CD14-positive monocyte (primary cell): ENCODE measurements around the gene LAMP2. TPM values are rescaled to one million over a fixed set of nuclear protein-coding genes. Genes with fewer than 3 reads are reported as not detected.

Experiments
- DNase-seq, 3 donors: peaks; one replicate each; pipeline ENCODE4 v3.0.0-alpha.2; 2011 to 2022
- H2AFZ ChIP-seq: 2 replicates; pipeline ENCODE4 v1.6.0; 2012; ENCODE audit warnings: mild to moderate bottlenecking, low read depth, low read length, inconsistent platforms; ENCODE audit not compliant: insufficient read depth, poor library complexity, severe bottlenecking
- H3K27ac ChIP-seq, 2 donors: 1 replicate in 1 of 2; 2 replicates in 1 of 2; pipeline ENCODE4 v1.5.1; 2012 to 2013; ENCODE audit warnings: low read length in 2 of 2, control low read depth in 1 of 2, inconsistent platforms in 1 of 2, low read depth in 1 of 2, mild to moderate bottlenecking in 1 of 2
- H3K27me3 ChIP-seq, 2 donors: one replicate each; pipeline versions ENCODE4 v1.6.0 to v1.6.1; 2011 to 2013; ENCODE audit warnings: low read length in 2 of 2; ENCODE audit not compliant: control insufficient read depth in 2 of 2, insufficient read depth in 2 of 2
- H3K36me3 ChIP-seq, 2 donors: replicated peaks in 1 of 2; 1 replicate in 1 of 2; 2 replicates in 1 of 2; pipeline versions ENCODE4 v1.5.1 to v1.6.1; 2012 to 2013; ENCODE audit warnings: low read length in 2 of 2, control low read depth in 1 of 2, inconsistent platforms in 1 of 2, mild to moderate bottlenecking in 1 of 2; ENCODE audit not compliant: insufficient read depth in 2 of 2, control insufficient read depth in 1 of 2
- H3K4me1 ChIP-seq, 2 donors: 1 replicate in 1 of 2; 2 replicates in 1 of 2; pipeline versions ENCODE4 v1.5.1 to v1.6.1; 2012 to 2013; ENCODE audit warnings: low read length in 2 of 2, control low read depth in 1 of 2, inconsistent platforms in 1 of 2, mild to moderate bottlenecking in 1 of 2, moderate library complexity in 1 of 2; ENCODE audit not compliant: insufficient read depth in 2 of 2, control insufficient read depth in 1 of 2
- H3K4me2 ChIP-seq: replicated peaks from 2 replicates; pipeline ENCODE3; 2012; ENCODE audit warnings: low read length, moderate library complexity, mild to moderate bottlenecking; ENCODE audit not compliant: poor library complexity, severe bottlenecking; ENCODE audit errors: extremely low read depth
- H3K4me3 ChIP-seq, 3 experiments: fragments of 200-600 bp in 1 of 3; sonication (generic) in 1 of 3; replicated peaks in 1 of 3; 1 replicate in 2 of 3; 2 replicates in 1 of 3; pipeline ENCODE4 v1.5.1; 2011 to 2013; ENCODE audit warnings: low read length in 3 of 3, mild to moderate bottlenecking in 3 of 3, control low read depth in 2 of 3, low read depth in 2 of 3, inconsistent platforms in 1 of 3, moderate library complexity in 1 of 3
- H3K79me2 ChIP-seq: 2 replicates; pipeline ENCODE4 v1.6.0; 2012; ENCODE audit warnings: mild to moderate bottlenecking, control low read depth, inconsistent platforms, low read length, moderate library complexity; ENCODE audit not compliant: insufficient read depth
- H3K9ac ChIP-seq: 2 replicates; pipeline ENCODE4 v1.6.0; 2017; ENCODE audit warnings: low read length, mild to moderate bottlenecking; ENCODE audit not compliant: insufficient read depth, poor library complexity, severe bottlenecking
- H3K9me3 ChIP-seq, 2 donors: replicated peaks in 1 of 2; 1 replicate in 1 of 2; 2 replicates in 1 of 2; pipeline versions ENCODE4 v1.5.1 to v1.6.1; 2012 to 2013; ENCODE audit warnings: low read length in 2 of 2, control low read depth in 1 of 2; ENCODE audit not compliant: control insufficient read depth in 1 of 2, insufficient read depth in 1 of 2
- H4K20me1 ChIP-seq: 2 replicates; pipeline ENCODE4 v1.6.0; 2012; ENCODE audit warnings: mild to moderate bottlenecking, low read length, control low read depth, moderate library complexity; ENCODE audit not compliant: insufficient read depth
- H3K27ac Mint-ChIP-seq, 7 donors: one replicate each; pipeline ENCODE4 v1.8.0; 2020; ENCODE audit warnings: mild to moderate bottlenecking in 7 of 7, mixed read lengths in 7 of 7, moderate library complexity in 6 of 7, inconsistent platforms in 2 of 7
- H3K27me3 Mint-ChIP-seq, 3 donors: one replicate each; pipeline ENCODE4 v1.8.0; 2021 to 2022; ENCODE audit warnings: low read depth in 3 of 3, mild to moderate bottlenecking in 3 of 3, mixed read lengths in 3 of 3, moderate library complexity in 3 of 3, inconsistent platforms in 1 of 3
- H3K36me3 Mint-ChIP-seq, 2 donors: one replicate each; pipeline ENCODE4 v1.8.0; 2020; ENCODE audit warnings: mixed read lengths in 2 of 2, inconsistent platforms in 1 of 2, mild to moderate bottlenecking in 1 of 2
- H3K4me1 Mint-ChIP-seq: one replicate; pipeline ENCODE4 v1.8.0; 2020; ENCODE audit warnings: mild to moderate bottlenecking, mixed read lengths
- H3K4me3 Mint-ChIP-seq, 2 donors: one replicate each; pipeline ENCODE4 v1.8.0; 2020; ENCODE audit warnings: mild to moderate bottlenecking in 2 of 2, mixed read lengths in 2 of 2, moderate library complexity in 1 of 2
- H3K9me3 Mint-ChIP-seq, 7 donors: one replicate each; pipeline ENCODE4 v1.8.0; 2020 to 2022; ENCODE audit warnings: mixed read lengths in 7 of 7, mild to moderate bottlenecking in 6 of 7, moderate library complexity in 6 of 7, inconsistent platforms in 2 of 7
- CTCF ChIP-seq: fragments of 200-600 bp; IDR thresholded peaks from one replicate; pipeline ENCODE4 v1.8.0; 2022; ENCODE audit warnings: antibody characterized with exemption, mild to moderate bottlenecking
- WGBS: methylation state at CpG from one replicate; pipeline ENCODE4 v1.1.5; 2013; ENCODE audit warnings: missing lambda C conversion rate; ENCODE audit not compliant: insufficient coverage; 5-methylcytosine and 5-hydroxymethylcytosine counted together
- intact Hi-C, 2 donors: fragments of 100-400 bp; cut with micrococcal nuclease; formaldehyde crosslinking; loops; one replicate each; pipeline versions ENCODE4 v1.15.0 to v1.15.1; 2023
- polyA plus RNA-seq, 3 donors: library from polyadenylated mRNA; depleted of rRNA in 1 of 3; unstranded in 2 of 3; stranded (reverse) in 1 of 3; fragments of 300-500 nt in 2 of 3; fragments of >200 nt in 1 of 3; fragmentation: Illumina TruSeq in 2 of 3; gene quantifications; 1 replicate in 2 of 3; 2 replicates in 1 of 3; pipeline ENCODE4 v1.2.3, GENCODE V29; 2012 to 2021

The LAMP2 gene
- polyA plus RNA-seq, 3 donors, result 75.8 to 381 (median 330) TPM

DNA sequence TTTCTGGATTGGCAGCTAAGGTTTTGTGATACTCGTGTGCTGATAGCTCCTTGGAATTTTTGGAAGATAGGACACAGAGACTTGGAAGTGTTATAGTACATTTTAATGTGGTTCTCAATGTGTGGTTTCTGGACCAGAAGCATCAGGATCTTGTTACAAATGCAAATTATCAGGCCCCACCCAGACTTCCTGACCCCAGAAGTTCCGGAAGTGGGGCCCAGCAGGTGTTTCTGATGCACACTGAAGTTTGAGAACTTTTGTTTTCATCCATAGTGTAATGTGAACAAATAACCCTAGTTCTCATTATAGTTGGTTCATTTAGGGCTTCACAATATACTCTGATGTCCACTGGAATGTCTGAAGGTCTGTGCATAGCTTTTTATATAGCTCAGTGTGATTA, 49.6 kb downstream of the LAMP2 start:
- Mint-ChIP-seq H3K4me1 (no peaks in the 10 kb centered on the region), H3K27me3 (peaks cover 0 to 8% (median 3%) of the 10 kb centered on the region in 3 donors), H3K4me3 (no peak overlapping the region), H3K27ac (peak overlapping the region in 1 of 7 donors; percentile 26), H3K9me3 (peaks cover 0 to 3% (median 0%) of the 10 kb centered on the region in 7 donors), H3K36me3 (no peaks in the 10 kb centered on the region)
- H3K9ac ChIP-seq, result no peak overlapping the region
- H3K4me1 ChIP-seq, result no peaks in the 10 kb centered on the region
- DNase-seq, result no peak
- no peaks in the 10 kb centered on the region for H3K36me3 ChIP-seq
- no peaks in the 10 kb centered on the region for H3K79me2 ChIP-seq
- H3K27ac ChIP-seq, result no peak overlapping the region
- intact Hi-C loops, result no loop called here
- no peak overlapping the region for H2AFZ ChIP-seq
- no peak for TF ChIP-seq CTCF
- H3K4me3 ChIP-seq, result no peak overlapping the region
- no peaks in the 10 kb centered on the region for H3K9me3 ChIP-seq
- no peaks in the 10 kb centered on the region for H4K20me1 ChIP-seq
- H3K4me2 ChIP-seq, result no peak overlapping the region
- no peaks in the 10 kb centered on the region for H3K27me3 ChIP-seq
- WGBS, result no CpG with 5 or more reads among the region's 2 CpGs

DNA sequence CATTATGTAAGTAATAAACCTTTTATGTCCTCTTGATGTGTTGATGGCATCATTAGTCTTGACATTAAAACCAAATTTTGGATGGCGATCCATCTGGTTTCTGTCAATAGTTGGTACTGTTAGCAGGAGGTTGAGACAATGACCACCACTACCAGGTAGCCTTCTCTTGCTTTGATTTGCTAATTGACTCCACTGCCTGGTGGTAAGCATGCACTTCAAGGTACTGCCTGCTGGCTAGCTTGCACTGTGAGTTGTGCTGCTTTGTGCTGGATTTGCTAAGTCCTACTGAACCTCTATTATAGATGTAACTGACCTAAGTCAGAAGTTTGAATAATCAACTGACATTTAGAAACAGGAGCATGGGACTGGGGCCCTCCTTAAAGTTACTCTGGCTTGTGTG, 60.9 kb downstream of the LAMP2 start:
- no CpG with 5 or more reads among the region's 1 CpG for WGBS
- Mint-ChIP-seq H3K4me1 (no peaks in the 10 kb centered on the region), H3K27me3 (peaks cover 0 to 4% (median 0%) of the 10 kb centered on the region in 3 donors)

More for the DNA sequence above, 60.9 kb downstream of the LAMP2 start:
- H3K9me3 Mint-ChIP-seq, result peaks cover 9 to 30% (median 15%) of the 10 kb centered on the region in 7 donors
- H3K4me3 Mint-ChIP-seq, result no peak overlapping the region
- TF ChIP-seq CTCF, result no peak
- H3K9me3 ChIP-seq, result peaks cover 5 to 11% of the 10 kb centered on the region in 2 donors
- no peaks in the 10 kb centered on the region for H3K36me3 ChIP-seq
- no peak overlapping the region for H3K4me2 ChIP-seq
- no peak overlapping the region for H2AFZ ChIP-seq
- no peak for DNase-seq
- H3K27ac ChIP-seq, result no peak overlapping the region
- no peaks in the 10 kb centered on the region for H3K27me3 ChIP-seq
- H3K79me2 ChIP-seq, result no peaks in the 10 kb centered on the region
- intact Hi-C loops, result no loop called here
- no peak overlapping the region for H3K27ac Mint-ChIP-seq
- H3K36me3 Mint-ChIP-seq, result no peaks in the 10 kb centered on the region
- H3K9ac ChIP-seq, result no peak overlapping the region
- H3K4me3 ChIP-seq, result no peak overlapping the region
- H3K4me1 ChIP-seq, result no peaks in the 10 kb centered on the region
- no peaks in the 10 kb centered on the region for H4K20me1 ChIP-seq
